ENCODE data around the gene APH1B.

- TF ChIP-seq CTCF (conservative IDR thresholded peaks at IDR 0.05) (no peak), EZH2 (IDR thresholded peaks at IDR 0.05; ENCODE audit: low read depth) (no peak)
Observed at GRCh38 chr15:63314409-63314808, 37.0 kb downstream of the APH1B start.
